IMR-90 (cell line): ENCODE data around the gene CMSS1. TPM values are rescaled to one million over a fixed set of nuclear protein-coding genes. Genes with fewer than 3 reads are reported as not detected.

Experiments used
- ATAC-seq: fragments of 200-7000 bp; cut with Tn5 transposase; 2 replicates; pipeline ENCODE4 v1.9.1; 2020; ENCODE audit warnings: low read depth, mild to moderate bottlenecking, moderate library complexity
- BruUV-seq: library from RNA; stranded (reverse); fragments of 400-500 nt; replicated peaks from 2 replicates; lab custom pipeline; 2021; lab: Mats Ljungman, UMichigan
- CTCF ChIA-PET: fragments of 300-600 bp; formaldehyde crosslinking; extraction: SDS; loops from one replicate; lab custom pipeline; 2021; ENCODE audit warnings: antibody characterized with exemption; lab: Yijun Ruan, JAX
- POLR2A ChIA-PET: fragments of 300-600 bp; sonication (Branson Sonifier 250); formaldehyde crosslinking; loops from one replicate; lab custom pipeline; 2022; ENCODE audit warnings: antibody characterized with exemption; ENCODE audit not compliant: unreplicated experiment; lab: Charles Lee
- DNase-seq: peaks from one replicate; pipeline ENCODE4 v3.0.0; 2013
- H2AFZ ChIP-seq: replicated peaks from 2 replicates; pipeline ENCODE3; 2013; ENCODE audit warnings: low read length, mild to moderate bottlenecking; ENCODE audit not compliant: poor library complexity
- H2AK5ac ChIP-seq: 2 replicates; pipeline ENCODE4 v1.6.1; 2013; ENCODE audit warnings: low read depth, low read length, inconsistent platforms
- H2AK9ac ChIP-seq: replicated peaks from 2 replicates; pipeline ENCODE3; 2013; ENCODE audit warnings: mild to moderate bottlenecking, low read depth, low read length, moderate library complexity; ENCODE audit not compliant: poor library complexity
- H2BK120ac ChIP-seq: 2 replicates; pipeline ENCODE4 v1.6.1; 2013; ENCODE audit warnings: low read depth, low read length, inconsistent platforms
- H2BK15ac ChIP-seq: 3 replicates; pipeline ENCODE4 v1.6.1; 2013; ENCODE audit warnings: low read depth, low read length, inconsistent platforms
- H2BK20ac ChIP-seq: 2 replicates; pipeline ENCODE4 v1.6.1; 2013; ENCODE audit warnings: low read depth, mild to moderate bottlenecking, inconsistent platforms, low read length, moderate library complexity
- H2BK5ac ChIP-seq: 2 replicates; pipeline ENCODE4 v1.6.1; 2013; ENCODE audit warnings: mild to moderate bottlenecking, low read depth, low read length, inconsistent platforms; ENCODE audit not compliant: poor library complexity, severe bottlenecking
- H3K14ac ChIP-seq: replicated peaks from 2 replicates; pipeline ENCODE4 v1.6.1; 2013; ENCODE audit warnings: low read depth, low read length, inconsistent platforms
- H3K18ac ChIP-seq: 2 replicates; pipeline ENCODE4 v1.6.1; 2013; ENCODE audit warnings: low read depth, low read length, control low read depth
- H3K23ac ChIP-seq: 2 replicates; pipeline ENCODE4 v1.6.1; 2013; ENCODE audit warnings: low read depth, low read length, inconsistent platforms
- H3K27ac ChIP-seq: 2 replicates; pipeline ENCODE4 v1.5.1; 2013; ENCODE audit warnings: mild to moderate bottlenecking, control low read depth, low read length; ENCODE audit not compliant: insufficient read depth
- H3K27me3 ChIP-seq: 2 replicates; pipeline ENCODE4 v1.6.1; 2013; ENCODE audit warnings: low read length; ENCODE audit not compliant: control insufficient read depth, insufficient read depth
- H3K36me3 ChIP-seq: 2 replicates; pipeline ENCODE4 v1.6.1; 2013; ENCODE audit warnings: low read length, mixed read lengths; ENCODE audit not compliant: control insufficient read depth, insufficient read depth
- H3K4ac ChIP-seq: 2 replicates; pipeline ENCODE4 v1.6.1; 2013; ENCODE audit warnings: low read depth, low read length, inconsistent platforms
- H3K4me1 ChIP-seq: 2 replicates; pipeline ENCODE4 v1.6.1; 2013; ENCODE audit warnings: low read length, mixed read lengths; ENCODE audit not compliant: control insufficient read depth, insufficient read depth
- H3K4me2 ChIP-seq: 2 replicates; pipeline ENCODE4 v1.6.1; 2013; ENCODE audit warnings: low read depth, mild to moderate bottlenecking, control low read depth, low read length, moderate library complexity
- H3K4me3 ChIP-seq: 2 replicates; pipeline ENCODE4 v1.5.1; 2013; ENCODE audit warnings: low read depth, mild to moderate bottlenecking, control low read depth, low read length, moderate library complexity; ENCODE audit not compliant: insufficient read depth
- H3K56ac ChIP-seq: 2 replicates; pipeline ENCODE4 v1.6.1; 2013; ENCODE audit warnings: low read length, inconsistent platforms; ENCODE audit not compliant: insufficient read depth; ENCODE audit errors: extremely low read depth
- H3K79me1 ChIP-seq, 2 experiments: 2 replicates each; pipeline ENCODE4 v1.6.1; 2013; ENCODE audit warnings: low read length in 2 of 2, inconsistent platforms in 1 of 2, low read depth in 1 of 2
- H3K9ac ChIP-seq: 2 replicates; pipeline ENCODE4 v1.6.1; 2013; ENCODE audit warnings: low read depth, low read length, control low read depth
- H3K9me1 ChIP-seq: 2 replicates; pipeline ENCODE4 v1.6.1; 2013; ENCODE audit warnings: low read length, inconsistent platforms; ENCODE audit not compliant: insufficient read depth
- H3K9me3 ChIP-seq: 2 replicates; pipeline ENCODE4 v1.6.1; 2013; ENCODE audit warnings: low read length; ENCODE audit not compliant: control insufficient read depth, insufficient read depth
- H4K20me1 ChIP-seq: 2 replicates; pipeline ENCODE4 v1.6.1; 2013; ENCODE audit warnings: low read length, inconsistent platforms; ENCODE audit not compliant: insufficient read depth
- H4K5ac ChIP-seq: 2 replicates; pipeline ENCODE4 v1.6.1; 2013; ENCODE audit warnings: mild to moderate bottlenecking, low read depth, low read length, control low read depth
- H4K8ac ChIP-seq, 2 experiments: 2 replicates each; pipeline ENCODE4 v1.6.1; 2013; ENCODE audit warnings: low read depth in 2 of 2, low read length in 2 of 2, control low read depth in 1 of 2, inconsistent platforms in 1 of 2
- H4K91ac ChIP-seq: 2 replicates; pipeline ENCODE4 v1.6.1; 2013; ENCODE audit warnings: low read depth, low read length, inconsistent platforms; ENCODE audit not compliant: insufficient read depth
- CEBPB ChIP-seq: IDR thresholded peaks from 2 replicates; pipeline ENCODE4 v1.6.1; 2012; ENCODE audit warnings: low read depth, low read length, improper control_type of control experiment
- CHD1 ChIP-seq: IDR thresholded peaks from 2 replicates; pipeline ENCODE4 v1.6.1; 2012; ENCODE audit warnings: low read depth, low read length, improper control_type of control experiment
- ELK1 ChIP-seq: fragments of 150-350 bp; IDR thresholded peaks from 2 replicates; pipeline ENCODE4 v1.6.1; 2016; ENCODE audit warnings: low read depth, mild to moderate bottlenecking, low read length, moderate library complexity, borderline replicate concordance
- MAFK ChIP-seq: IDR thresholded peaks from 2 replicates; pipeline ENCODE4 v1.6.1; 2012; ENCODE audit warnings: low read depth, low read length, improper control_type of control experiment
- MAZ ChIP-seq: IDR thresholded peaks from 2 replicates; pipeline ENCODE4 v1.6.1; 2012; ENCODE audit warnings: low read depth, mild to moderate bottlenecking, low read length, improper control_type of control experiment, moderate library complexity, borderline replicate concordance
- MXI1 ChIP-seq: IDR thresholded peaks from 2 replicates; pipeline ENCODE4 v1.6.1; 2012; ENCODE audit warnings: low read depth, mild to moderate bottlenecking, low read length, moderate library complexity, borderline replicate concordance
- RAD21 ChIP-seq: IDR thresholded peaks from 2 replicates; pipeline ENCODE4 v1.6.1; 2012; ENCODE audit warnings: low read length, improper control_type of control experiment
- RCOR1 ChIP-seq: IDR thresholded peaks from 2 replicates; pipeline ENCODE4 v1.6.1; 2012; ENCODE audit warnings: mild to moderate bottlenecking, low read length, improper control_type of control experiment; ENCODE audit not compliant: insufficient replicate concordance
- RFX5 ChIP-seq: IDR thresholded peaks from 2 replicates; pipeline ENCODE4 v1.8.0; 2012; ENCODE audit warnings: low read depth, mild to moderate bottlenecking, low read length, moderate library complexity
- SMC3 ChIP-seq: fragments of 150-350 bp; IDR thresholded peaks from 2 replicates; pipeline ENCODE4 v1.6.1; 2016; ENCODE audit warnings: low read depth, mild to moderate bottlenecking, antibody characterized with exemption, low read length, moderate library complexity
- USF2 ChIP-seq: fragments of 150-350 bp; IDR thresholded peaks from 2 replicates; pipeline ENCODE4 v1.6.1; 2017; ENCODE audit warnings: mild to moderate bottlenecking, antibody characterized with exemption, low read length, low read depth
- WGBS, 2 experiments: methylation state at CpG; one replicate each; pipeline versions ENCODE4 v1.1.5 to v1.1.7; 2013; ENCODE audit warnings: missing lambda C conversion rate in 2 of 2; ENCODE audit not compliant: insufficient read length in 1 of 2; ENCODE audit errors: extremely low coverage in 2 of 2; 5-methylcytosine and 5-hydroxymethylcytosine counted together
- dilution Hi-C: fragments of 300-500 bp; cut with HindIII; formaldehyde crosslinking; loops from one replicate; pipeline ENCODE4 v1.14.3; 2018; ENCODE audit warnings: low sequenced_read_pairs; ENCODE audit not compliant: unreplicated experiment
- in situ Hi-C: fragments of 300-500 bp; cut with MboI; formaldehyde crosslinking; loops from 3 replicates; pipeline ENCODE4 v1.14.3; 2019; ENCODE audit warnings: low sequenced_read_pairs, inconsistent platforms, mixed read lengths
- intact Hi-C: fragments of 100-400 bp; cut with micrococcal nuclease; formaldehyde crosslinking; loops from 2 replicates; pipeline ENCODE4 v1.10.0; 2022
- polyA plus RNA-seq, 3 experiments: library from polyadenylated mRNA; depleted of rRNA; stranded (reverse); fragments of >200 nt; gene quantifications; 2 replicates each; pipeline ENCODE4 v1.2.3, GENCODE V29; 2012; ENCODE audit warnings: low replicate concordance in 1 of 3
- total RNA-seq: library from RNA; depleted of rRNA; stranded (reverse); fragments of >200 nt; gene quantifications from 2 replicates; pipeline ENCODE4 v1.2.3, GENCODE V29; 2012
- TF ChIP-seq, protein P1 (sequence below): conservative IDR thresholded peaks from 2 replicates; pipeline ENCODE4 v1.5.1; 2012; ENCODE audit warnings: mild to moderate bottlenecking, low read depth, low read length, improper control_type of control experiment

The CMSS1 gene
- total and polyA plus RNA-seq, 2 of the 4 experiments (the other 2 are of a cell fraction) = 12.5 to 13.6 TPM

GRCh38 chr3:99896482-99896881 is 78.8 kb downstream of the CMSS1 start:
- in situ Hi-C loops (no loop called here), dilution Hi-C loops (no loop called here), intact Hi-C loops (no loop called here)
- Histone ChIP-seq H3K14ac (peak overlapping the region; percentile 50), H2BK20ac (peak overlapping the region; percentile 84), H3K9ac (peak overlapping the region; percentile 21; the same call in 1 of the 2 replicates), H3K4me1 (peaks cover 16% of the 10 kb centered on the region), H3K9me3 (no peaks in the 10 kb centered on the region), H3K79me1 (peaks cover 18 to 22% of the 10 kb centered on the region in 2 experiments), H3K4me3 (no peak overlapping the region), H4K91ac (peak overlapping the region; percentile 35; the same call in 1 of the 2 replicates), H2AFZ (no peak overlapping the region), H3K27ac (peak overlapping the region; percentile 54), H3K4ac (peak overlapping the region; percentile 71), H3K18ac (peak overlapping the region; percentile 92), H3K9me1 (peaks cover 9% of the 10 kb centered on the region), H3K4me2 (peak overlapping the region; percentile 88; the same call in 1 of the 2 replicates), H3K56ac (peak overlapping the region; percentile 89), H2AK9ac (no peak overlapping the region), H3K27me3 (no peaks in the 10 kb centered on the region), H2BK15ac (peak overlapping the region; percentile 46), H2BK120ac (peak overlapping the region; percentile 88), H2BK5ac (peak overlapping the region; percentile 96), H4K20me1 (no peaks in the 10 kb centered on the region), H3K23ac (peak overlapping the region; percentile 61), H4K8ac (peak overlapping the region; percentile 35 to 68), H4K5ac (peak overlapping the region; percentile 82; the same call in 1 of the 2 replicates), H3K36me3 (no peaks in the 10 kb centered on the region), H2AK5ac (0 out of 2 replicates have a peak overlapping the region, but pooled peaks have one; percentile 3)
- WGBS, 2 experiments = no CpG with 5 or more reads among the region's 3 CpGs
- ChIA-PET POLR2A (no interaction called here), CTCF (interaction anchor here (0.6 to 1.0 kb wide), 2 partner anchors 139 to 358 kb away, joined by 3 read pairs; no protein-coding TSS in a partner anchor)
- no TSS peak for BruUV-seq
- DNase-seq (no peak), ATAC-seq (no peak)
- no peak for TF ChIP-seq MXI1
- TF ChIP-seq SMC3 = no peak
- no peak for TF ChIP-seq ELK1
- TF ChIP-seq, protein P1, sequence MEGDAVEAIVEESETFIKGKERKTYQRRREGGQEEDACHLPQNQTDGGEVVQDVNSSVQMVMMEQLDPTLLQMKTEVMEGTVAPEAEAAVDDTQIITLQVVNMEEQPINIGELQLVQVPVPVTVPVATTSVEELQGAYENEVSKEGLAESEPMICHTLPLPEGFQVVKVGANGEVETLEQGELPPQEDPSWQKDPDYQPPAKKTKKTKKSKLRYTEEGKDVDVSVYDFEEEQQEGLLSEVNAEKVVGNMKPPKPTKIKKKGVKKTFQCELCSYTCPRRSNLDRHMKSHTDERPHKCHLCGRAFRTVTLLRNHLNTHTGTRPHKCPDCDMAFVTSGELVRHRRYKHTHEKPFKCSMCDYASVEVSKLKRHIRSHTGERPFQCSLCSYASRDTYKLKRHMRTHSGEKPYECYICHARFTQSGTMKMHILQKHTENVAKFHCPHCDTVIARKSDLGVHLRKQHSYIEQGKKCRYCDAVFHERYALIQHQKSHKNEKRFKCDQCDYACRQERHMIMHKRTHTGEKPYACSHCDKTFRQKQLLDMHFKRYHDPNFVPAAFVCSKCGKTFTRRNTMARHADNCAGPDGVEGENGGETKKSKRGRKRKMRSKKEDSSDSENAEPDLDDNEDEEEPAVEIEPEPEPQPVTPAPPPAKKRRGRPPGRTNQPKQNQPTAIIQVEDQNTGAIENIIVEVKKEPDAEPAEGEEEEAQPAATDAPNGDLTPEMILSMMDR = no peak
- no peak for TF ChIP-seq RAD21
- TF ChIP-seq RCOR1 = no peak
- TF ChIP-seq MAZ = no peak
- no peak for TF ChIP-seq MAFK
- TF ChIP-seq CHD1 = no peak
- no peak for TF ChIP-seq CEBPB
- no peak for TF ChIP-seq RFX5
- no peak for TF ChIP-seq USF2
